ENCODE measurements around the gene C14orf180. TPM values are rescaled to one million over a fixed set of nuclear protein-coding genes. Genes with fewer than 3 reads are reported as not detected.

C14orf180 gene
- total RNA-seq, 1 experiment from 2014 or later, result not detected

- H3K27ac ChIP-seq, result no peak overlapping the region
- no peak overlapping the region for H3K4me3 ChIP-seq
- no peak for DNase-seq
- no peaks in the 10 kb centered on the region for H3K36me3 ChIP-seq
- peaks cover 10% of the 10 kb centered on the region for H3K27me3 ChIP-seq
- no peaks in the 10 kb centered on the region for H3K4me1 ChIP-seq
- H3K9me3 ChIP-seq (replicated peaks), result no peaks in the 10 kb centered on the region
Measured at GRCh38 chr14:104547310-104547997, 32.1 kb upstream of the C14orf180 start.

DNA sequence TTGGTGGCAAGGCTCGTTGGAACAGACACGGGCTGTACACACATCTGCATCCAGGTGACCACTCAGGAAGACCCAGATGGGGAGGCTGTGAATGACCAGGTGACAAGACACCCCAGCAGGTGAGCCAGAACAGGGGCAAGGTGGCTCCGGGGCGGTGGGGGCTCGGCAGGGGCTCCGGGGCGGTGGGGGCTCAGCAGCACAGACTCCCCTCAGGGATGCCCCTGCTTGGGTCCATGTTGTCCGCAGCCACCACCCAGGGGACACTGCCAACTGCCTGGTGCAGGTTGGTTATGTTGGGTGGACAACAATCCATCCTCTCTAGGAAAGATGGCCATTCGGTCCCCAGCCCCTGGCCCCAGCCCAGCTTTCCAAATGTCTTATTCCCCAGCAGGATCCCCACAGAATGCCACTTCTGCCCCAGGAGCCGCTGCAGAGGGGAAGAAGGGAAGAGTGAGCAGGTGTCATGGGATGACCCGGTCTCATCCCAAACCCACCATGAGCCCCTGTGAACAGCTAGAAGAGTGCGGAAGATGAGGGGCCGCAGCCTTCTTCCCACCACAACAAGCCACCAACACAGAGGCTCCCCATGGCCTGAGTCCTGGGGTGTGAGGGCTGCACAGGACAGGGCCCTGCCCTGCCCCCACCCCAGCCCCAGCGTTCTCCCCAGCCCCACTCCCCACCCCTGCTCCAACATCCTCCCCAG is 31.4 kb upstream of the C14orf180 start:
- Histone ChIP-seq H3K27me3 (peaks cover 10% of the 10 kb centered on the region), H3K4me1 (no peaks in the 10 kb centered on the region), H3K4me3 (no peak overlapping the region), H3K36me3 (no peaks in the 10 kb centered on the region), H3K27ac (no peak overlapping the region), H3K9me3 (replicated peaks) (no peaks in the 10 kb centered on the region)
- no peak for DNase-seq

DNA sequence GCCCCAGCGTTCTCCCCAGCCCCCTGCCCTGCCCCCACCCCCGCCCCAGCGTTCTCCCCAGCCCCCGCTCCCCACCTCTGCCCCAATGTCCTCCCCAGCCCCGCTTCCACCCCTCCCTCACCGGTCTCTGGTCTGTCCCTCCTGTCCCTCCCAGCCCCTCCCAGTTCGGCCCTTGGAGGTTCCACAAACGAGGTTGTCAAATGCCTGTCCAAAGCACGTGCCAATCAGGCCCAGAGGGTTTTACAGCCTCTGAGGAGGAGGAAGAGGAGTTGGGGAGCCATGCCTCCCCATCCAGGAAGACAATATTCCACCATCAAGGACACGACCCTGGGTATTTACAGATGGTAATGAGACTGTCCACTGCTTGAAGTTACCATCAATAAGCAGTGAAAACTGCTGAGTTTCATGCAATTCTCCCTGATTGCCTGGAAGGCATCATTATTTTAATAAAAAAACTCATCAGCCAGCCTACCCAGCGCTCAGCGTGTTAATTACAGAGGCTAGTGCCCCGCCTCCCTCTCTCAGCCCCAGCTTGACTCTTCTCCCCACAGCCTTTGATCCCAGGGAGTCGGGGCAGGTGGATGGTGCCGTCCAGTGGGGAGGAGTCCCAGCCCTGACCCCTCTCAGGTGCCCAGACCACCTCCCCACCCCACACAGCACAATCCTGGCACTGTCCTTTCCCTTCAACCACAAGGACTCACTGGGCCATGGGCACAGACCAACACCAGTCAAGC is 30.6 kb upstream of the C14orf180 start:
- Histone ChIP-seq H3K9me3 (replicated peaks) (no peaks in the 10 kb centered on the region), H3K4me3 (no peak overlapping the region), H3K36me3 (no peaks in the 10 kb centered on the region), H3K27ac (no peak overlapping the region), H3K27me3 (peaks cover 5% of the 10 kb centered on the region), H3K4me1 (peaks cover 4% of the 10 kb centered on the region; the same call in 1 of the 2 replicates)
- DNase-seq, result no peak

DNA sequence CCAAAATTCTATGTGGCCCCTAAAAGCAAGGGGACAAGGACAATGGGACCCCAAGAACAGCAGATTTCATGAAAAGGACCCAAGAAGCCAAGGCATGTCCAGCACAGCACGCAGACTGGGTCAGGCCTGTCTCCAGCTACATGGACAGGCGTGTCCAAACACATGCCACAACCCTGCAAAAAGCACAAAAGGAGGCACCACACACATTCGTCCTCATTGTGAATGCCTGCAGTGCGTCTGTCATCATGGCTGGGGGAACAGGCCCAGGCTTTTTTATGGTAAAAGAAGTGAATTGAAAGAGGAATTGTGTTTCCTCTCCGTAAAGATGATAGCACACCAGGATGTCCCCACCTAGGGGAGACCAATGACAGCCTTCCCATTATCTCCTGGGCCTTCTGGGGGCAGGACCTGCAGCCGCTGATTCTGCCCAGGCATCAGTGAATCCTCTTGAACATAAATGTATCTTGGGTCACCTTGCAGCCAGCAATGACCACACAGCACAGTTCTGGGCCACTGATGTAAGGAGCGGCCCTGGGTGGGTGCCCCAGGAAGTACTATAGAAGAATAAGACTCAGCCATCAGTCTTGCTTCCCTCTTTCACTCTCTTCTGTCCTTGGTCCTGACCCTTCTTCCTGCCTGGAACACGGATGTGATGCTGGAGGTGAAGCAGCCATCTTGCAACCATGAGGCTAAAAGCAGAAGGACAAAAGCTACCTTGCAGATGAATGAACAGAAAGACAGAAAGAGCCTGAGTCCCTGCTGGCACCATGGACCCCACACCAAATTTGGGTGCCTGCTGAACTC is 29.8 kb upstream of the C14orf180 start:
- Histone ChIP-seq H3K4me3 (no peak overlapping the region), H3K4me1 (peaks cover 10% of the 10 kb centered on the region; the same call in 1 of the 2 replicates), H3K27ac (no peak overlapping the region), H3K27me3 (peaks cover 4% of the 10 kb centered on the region), H3K9me3 (replicated peaks) (no peaks in the 10 kb centered on the region), H3K36me3 (no peaks in the 10 kb centered on the region)
- no peak for DNase-seq

GRCh38 chr14:104550340-104550860 is 29.2 kb upstream of the C14orf180 start:
- peaks cover 16% of the 10 kb centered on the region; the same call in 1 of the 2 replicates for H3K4me1 ChIP-seq
- H3K27ac ChIP-seq, result no peak overlapping the region
- no peak overlapping the region for H3K4me3 ChIP-seq
- H3K9me3 ChIP-seq (replicated peaks), result no peaks in the 10 kb centered on the region
- H3K27me3 ChIP-seq, result peaks cover 3% of the 10 kb centered on the region
- no peaks in the 10 kb centered on the region for H3K36me3 ChIP-seq
- DNase-seq, result no peak

DNA sequence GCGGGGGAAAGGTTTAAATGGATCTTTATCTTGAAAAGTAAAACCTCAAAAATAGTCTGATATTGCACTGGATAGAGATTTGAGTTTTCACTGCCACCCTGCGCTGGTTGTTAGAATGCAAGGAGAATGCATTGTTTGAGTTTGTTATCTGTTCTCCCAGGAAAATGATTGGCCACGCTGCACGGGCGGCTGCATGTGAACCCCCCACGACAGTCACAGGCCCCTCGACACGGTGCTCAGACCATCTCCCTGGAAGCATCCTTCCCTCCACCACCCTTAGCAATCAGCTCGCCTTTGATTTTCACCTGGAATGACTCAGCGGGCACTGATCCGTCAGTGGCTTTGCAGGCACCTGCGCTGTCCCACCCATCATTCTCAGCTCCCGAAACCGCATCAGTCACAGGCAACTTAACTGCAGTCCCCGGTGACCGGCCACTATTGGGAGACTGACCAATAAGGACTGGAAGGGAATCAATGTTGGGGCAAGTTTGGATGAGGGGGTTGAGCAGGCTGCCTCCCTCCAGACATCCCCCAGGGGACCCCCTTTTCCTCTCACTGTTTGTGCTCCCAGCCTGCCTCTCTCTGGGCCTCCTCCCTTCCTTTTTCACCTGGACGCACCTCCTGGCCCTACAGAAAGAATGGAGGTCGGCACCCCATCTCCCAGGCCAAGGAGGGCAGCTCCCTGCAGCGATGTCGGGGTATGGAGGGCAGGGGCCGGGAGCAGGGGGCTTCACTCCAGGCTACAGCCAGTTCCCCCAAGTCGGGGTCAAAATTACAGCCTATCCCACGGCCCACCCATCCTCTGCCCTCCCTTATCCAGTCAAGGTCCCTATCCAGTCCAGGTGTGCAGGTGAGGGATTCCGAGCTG is 28.5 kb upstream of the C14orf180 start:
- Histone ChIP-seq H3K27me3 (no peaks in the 10 kb centered on the region; the same call in 1 of the 2 replicates), H3K4me3 (no peak overlapping the region)

DNA sequence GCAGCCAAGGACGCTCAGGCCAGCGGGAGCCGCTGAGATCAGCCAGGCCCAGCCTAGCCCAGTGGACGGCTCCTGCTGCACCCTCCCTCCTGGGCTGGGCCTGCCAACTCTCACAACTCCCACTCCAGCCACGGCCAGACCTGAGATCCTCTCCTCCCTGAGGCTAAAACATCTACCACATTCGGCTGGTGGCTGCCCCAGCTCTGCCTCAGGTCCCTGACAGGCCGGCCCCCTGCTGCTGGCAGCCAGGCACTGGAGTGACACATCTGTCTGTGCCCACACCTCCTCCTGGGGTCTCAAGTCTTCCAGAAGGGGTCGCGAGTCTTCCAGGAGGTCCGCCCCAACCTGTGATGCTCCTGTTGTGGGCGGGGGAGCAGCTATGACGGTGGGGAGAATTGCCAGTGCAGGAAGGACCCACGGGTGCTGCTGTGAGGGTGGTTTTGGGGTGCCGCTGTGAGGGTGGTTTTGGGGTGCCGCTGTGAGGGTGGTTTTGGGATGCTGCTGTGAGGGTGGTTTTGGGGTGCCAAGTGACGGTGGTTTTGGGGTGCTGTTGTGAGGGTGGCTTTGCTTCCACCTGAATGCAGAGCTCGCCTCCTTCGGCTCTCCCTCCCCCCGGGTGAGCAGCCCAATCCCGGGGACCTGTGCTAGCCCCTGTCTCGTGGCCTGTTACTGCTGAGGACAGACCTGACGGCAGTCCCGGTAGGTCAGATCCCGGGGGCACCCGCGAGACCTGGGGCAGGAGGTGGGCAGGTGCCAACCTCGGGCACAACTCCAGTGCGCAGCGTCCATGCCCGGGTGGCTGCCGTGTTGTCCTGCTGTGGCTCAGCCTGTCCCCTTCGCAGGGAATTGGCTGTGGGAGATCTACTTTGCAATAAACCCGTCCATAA is 27.5 kb upstream of the C14orf180 start:
- DNase-seq, result peak in 1 of 2 experiments; percentile 2
- H3K36me3 ChIP-seq, result no peaks in the 10 kb centered on the region
- H3K4me1 ChIP-seq, result peaks cover 16% of the 10 kb centered on the region; the same call in 1 of the 2 replicates
- no peak overlapping the region for H3K27ac ChIP-seq
- no peaks in the 10 kb centered on the region for H3K9me3 ChIP-seq (replicated peaks)
- H3K27me3 ChIP-seq, result no peaks in the 10 kb centered on the region; the same call in 1 of the 2 replicates
- H3K4me3 ChIP-seq, result no peak overlapping the region

More for the DNA sequence above, 28.5 kb upstream of the C14orf180 start:
- DNase-seq, result peak in 1 of 2 experiments; percentile 1
- Histone ChIP-seq H3K4me1 (peaks cover 16% of the 10 kb centered on the region; the same call in 1 of the 2 replicates), H3K27ac (no peak overlapping the region), H3K9me3 (replicated peaks) (no peaks in the 10 kb centered on the region), H3K36me3 (no peaks in the 10 kb centered on the region)

GRCh38 chr14:104552738-104553125 is 26.8 kb upstream of the C14orf180 start:
- Histone ChIP-seq H3K4me1 (peaks cover 16% of the 10 kb centered on the region; the same call in 1 of the 2 replicates), H3K9me3 (replicated peaks) (no peaks in the 10 kb centered on the region), H3K36me3 (no peaks in the 10 kb centered on the region), H3K27ac (no peak overlapping the region), H3K4me3 (no peak overlapping the region), H3K27me3 (no peaks in the 10 kb centered on the region)
- no peak for DNase-seq

DNA sequence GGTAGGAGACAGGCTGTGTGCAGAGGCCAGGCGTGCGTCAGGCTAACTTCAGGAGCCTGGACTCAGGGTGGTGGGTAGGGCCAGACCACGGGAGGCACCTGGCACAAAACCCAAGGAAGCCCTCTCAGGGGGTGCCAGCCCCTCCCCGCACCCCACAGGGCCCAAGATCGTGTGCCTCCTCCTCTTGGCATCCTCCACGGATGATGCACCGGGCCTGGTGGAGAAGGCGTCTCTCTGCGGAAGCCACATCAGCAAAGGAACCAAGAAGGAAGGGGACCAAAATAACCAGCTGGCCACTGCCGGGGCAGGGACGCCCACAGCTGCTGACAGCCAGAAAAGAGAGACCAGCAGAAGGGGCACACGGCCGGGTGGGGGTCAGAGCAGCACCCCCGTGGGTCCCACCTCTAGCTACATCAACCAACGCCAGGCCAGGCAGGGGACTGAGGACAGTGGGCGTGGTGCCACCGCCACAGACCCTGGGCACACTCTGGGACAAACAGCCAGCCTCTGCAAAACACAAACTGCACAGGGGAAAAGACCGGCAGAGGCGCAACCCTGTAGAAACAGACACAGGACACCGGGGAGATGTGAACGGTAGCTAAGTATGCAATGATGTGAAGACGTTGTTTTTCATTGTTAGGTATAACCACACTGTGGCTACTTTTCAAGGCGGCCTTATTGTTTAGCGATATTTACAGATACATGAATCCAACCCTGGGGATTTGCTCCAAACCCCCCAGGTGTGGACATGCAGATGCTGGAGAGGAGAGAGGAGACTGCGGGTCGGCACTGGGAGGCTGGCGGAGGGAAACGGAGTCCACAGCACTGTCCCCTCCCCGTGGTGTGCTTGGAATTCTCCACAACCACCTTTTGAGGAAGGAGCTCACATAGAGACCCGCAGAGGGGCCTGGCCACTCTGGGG is 26.1 kb upstream of the C14orf180 start:
- H3K4me1 ChIP-seq, result peaks cover 16% of the 10 kb centered on the region; the same call in 1 of the 2 replicates
- no peak overlapping the region for H3K27ac ChIP-seq
- no peaks in the 10 kb centered on the region for H3K27me3 ChIP-seq
- H3K4me3 ChIP-seq, result no peak overlapping the region
- no peaks in the 10 kb centered on the region for H3K9me3 ChIP-seq (replicated peaks)
- no peak for DNase-seq
- H3K36me3 ChIP-seq, result no peaks in the 10 kb centered on the region

GRCh38 chr14:104554088-104554607 is 25.4 kb upstream of the C14orf180 start:
- Histone ChIP-seq H3K4me1 (peaks cover 16% of the 10 kb centered on the region; the same call in 1 of the 2 replicates), H3K36me3 (no peaks in the 10 kb centered on the region), H3K9me3 (replicated peaks) (no peaks in the 10 kb centered on the region), H3K27ac (no peak overlapping the region; the same call in 1 of the 2 replicates), H3K27me3 (no peaks in the 10 kb centered on the region), H3K4me3 (no peak overlapping the region)
- no peak for DNase-seq

GRCh38 chr14:104554608-104555429 is 24.7 kb upstream of the C14orf180 start:
- Histone ChIP-seq H3K9me3 (replicated peaks) (no peaks in the 10 kb centered on the region), H3K36me3 (no peaks in the 10 kb centered on the region), H3K27ac (no peak overlapping the region; the same call in 1 of the 2 replicates), H3K4me3 (no peak overlapping the region), H3K4me1 (peaks cover 16% of the 10 kb centered on the region; the same call in 1 of the 2 replicates), H3K27me3 (no peaks in the 10 kb centered on the region)
- DNase-seq, result peak; percentile 92 to 93

Data from SJCRH30 (cell line).